Subcutaneous preadipocyte (primary cell): Measurements from ENCODE around the gene PRXL2A. TPM values are rescaled to one million over a fixed set of nuclear protein-coding genes. Genes with fewer than 3 reads are reported as not detected.

ENCODE experiments used
- total RNA-seq: library from RNA; depleted of rRNA; stranded (reverse); fragments of >200 nt; gene quantifications from 2 replicates; pipeline ENCODE4 v1.2.3, GENCODE V29; 2012

The PRXL2A gene, protein sequence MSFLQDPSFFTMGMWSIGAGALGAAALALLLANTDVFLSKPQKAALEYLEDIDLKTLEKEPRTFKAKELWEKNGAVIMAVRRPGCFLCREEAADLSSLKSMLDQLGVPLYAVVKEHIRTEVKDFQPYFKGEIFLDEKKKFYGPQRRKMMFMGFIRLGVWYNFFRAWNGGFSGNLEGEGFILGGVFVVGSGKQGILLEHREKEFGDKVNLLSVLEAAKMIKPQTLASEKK
- total RNA-seq, result 4.7 and 8.5 TPM in 2 replicates

DNA sequence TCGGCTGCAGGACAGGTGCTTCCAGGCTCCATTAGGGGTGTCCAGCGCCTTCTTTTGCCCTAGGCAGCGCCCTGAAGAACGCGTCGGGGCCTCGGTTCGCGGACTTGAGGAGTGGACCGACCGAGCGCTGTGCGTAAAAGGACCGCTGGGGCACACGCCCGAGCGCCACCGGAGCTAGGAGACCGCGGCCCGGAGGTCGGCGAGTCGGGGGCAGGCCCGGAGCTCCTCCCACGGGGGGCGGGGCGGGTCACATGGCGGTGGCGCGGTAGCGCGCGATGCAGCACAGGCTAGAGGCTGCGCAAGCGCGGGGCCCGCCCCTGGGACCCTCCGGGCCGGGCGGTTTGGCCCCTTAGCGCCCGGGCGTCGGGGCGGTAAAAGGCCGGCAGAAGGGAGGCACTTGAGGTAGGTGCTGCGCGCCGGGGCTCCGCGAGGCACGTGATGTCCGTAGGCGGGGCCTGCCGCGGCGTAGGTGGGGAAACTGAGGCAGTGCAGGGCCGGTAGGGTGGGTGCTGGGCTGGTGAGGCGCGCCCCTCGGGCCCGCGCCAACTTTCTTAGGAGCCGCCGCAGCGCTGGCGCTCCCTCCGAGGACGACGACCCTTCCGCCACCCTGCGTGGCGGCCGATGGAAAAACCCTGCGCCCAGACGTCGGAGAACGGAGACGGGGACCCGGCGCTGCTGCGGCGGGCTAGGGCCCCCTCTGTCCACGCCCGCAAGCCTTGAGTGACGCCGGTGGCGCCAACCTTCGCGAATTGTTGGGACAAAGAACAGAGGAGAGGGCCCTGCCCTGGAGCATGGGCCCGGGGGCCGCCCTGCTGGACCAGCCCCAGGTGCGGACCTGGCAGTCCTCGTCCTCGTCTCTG, at the start of gene PRXL2A:
PRXL2A (plus strand) TSS at position 310 of the 860 bp plus-strand sequence. CDS start 11,917 bp downstream, outside the sequence.

DNA sequence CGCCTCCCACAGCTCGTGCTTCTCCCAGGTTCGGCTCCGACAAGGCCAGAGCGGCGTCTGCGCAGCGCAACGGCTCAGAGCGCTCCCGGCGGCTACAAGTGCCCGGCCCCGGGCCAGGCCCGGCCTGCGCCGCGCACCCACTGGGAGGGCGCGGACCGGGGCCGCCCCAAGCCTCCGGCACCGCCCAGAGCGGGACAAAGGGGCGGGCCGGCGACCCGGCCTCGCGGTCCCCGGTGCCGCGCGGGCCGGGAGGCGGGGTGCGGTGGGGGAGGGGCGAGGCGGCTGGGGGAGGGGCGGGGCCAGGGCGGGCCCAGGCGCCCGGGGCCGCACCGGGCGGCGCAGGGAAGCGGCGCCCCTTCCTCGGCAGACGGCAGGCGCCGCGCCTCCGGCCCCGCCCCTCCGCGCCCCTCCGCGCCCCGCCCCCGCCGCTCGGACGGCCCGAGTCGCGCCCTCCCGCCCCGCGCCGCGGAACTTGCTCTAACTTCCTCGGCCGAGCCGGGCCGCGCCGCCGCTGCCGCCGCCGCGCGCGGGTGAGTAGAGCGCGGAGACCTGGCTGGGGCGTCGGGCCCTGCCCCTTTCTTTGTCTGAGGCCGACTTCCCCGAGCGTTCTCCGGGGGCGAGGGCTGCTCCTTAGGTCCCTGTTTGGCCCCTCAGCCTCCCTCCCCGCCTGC, 45.6 kb downstream of the PRXL2A start, which contains the start of gene TSPAN14:
TSPAN14 (plus strand) TSS at position 469 of the 671 bp plus-strand sequence. CDS start 34,924 bp downstream, outside the sequence.

Other genes with a start within 250 kb of the PRXL2A start
- 122 and 135 TPM in 2 replicates for gene ANXA11, start 203.0 kb upstream of the PRXL2A start, total RNA-seq
- not detected in 2 replicates for gene MAT1A, start 118.9 kb upstream of the PRXL2A start, total RNA-seq
- gene DYDC1, start 51.8 kb upstream of the PRXL2A start, total RNA-seq, result not detected in 2 replicates
- gene DYDC2, start 51.8 kb upstream of the PRXL2A start, total RNA-seq, result not detected in 2 replicates
- 23.5 and 41.1 TPM in 2 replicates for gene TSPAN14, start 45.8 kb downstream of the PRXL2A start, total RNA-seq
- not detected in 2 replicates for gene SH2D4B, start 129.4 kb downstream of the PRXL2A start, total RNA-seq